ENCODE results near the gene FUT1.
"Not testable (repeated sequence)": the region's sequence is repeated elsewhere in the genome, so short reads cannot be mapped to it uniquely, and the experiment has no call there.

GRCh38 chr19:48768171-48768753, 15.8 kb upstream of the FUT1 start:
- TF ChIP-seq CTCF, EZH2, EZH2phosphoT487 (IDR thresholded peaks at IDR 0.05): not testable (repeated sequence)

All from neural progenitor cell (in vitro differentiated cells).